Transverse colon (tissue), 4 donors: Measurements from ENCODE around the gene SPATA13.

Experiments used
- EP300 ChIP-seq: sonication (generic); formaldehyde crosslinking; IDR thresholded peaks from one replicate; pipeline ENCODE4 v1.6.1; 2017; ENCODE audit warnings: antibody characterized with exemption, low read depth
- POLR2A ChIP-seq: fragments of 450-650 bp; IDR thresholded peaks from one replicate; pipeline ENCODE4 v1.6.1; 2016; ENCODE audit warnings: antibody characterized with exemption, mild to moderate bottlenecking, moderate library complexity
- POLR2AphosphoS5 ChIP-seq, 3 donors: sonication (generic); formaldehyde crosslinking; IDR thresholded peaks; one replicate each; pipeline ENCODE4 v1.6.1; 2016; ENCODE audit warnings: antibody characterized with exemption in 3 of 3
- TF ChIP-seq, protein P1 (sequence below), 5 experiments: fragments of 200-600 bp in 3 of 5; fragments of 450-650 bp in 2 of 5; sonication (generic) in 3 of 5; IDR thresholded peaks; 1 replicate in 2 of 5; 2 replicates in 3 of 5; pipeline ENCODE4 v1.5.1; 2016 to 2017; ENCODE audit warnings: antibody characterized with exemption in 5 of 5, inconsistent platforms in 3 of 5, mild to moderate bottlenecking in 2 of 5, moderate library complexity in 1 of 5

GRCh38 chr13:24145674-24146073, 14.8 kb upstream of the SPATA13 start:
- TF ChIP-seq, protein P1, sequence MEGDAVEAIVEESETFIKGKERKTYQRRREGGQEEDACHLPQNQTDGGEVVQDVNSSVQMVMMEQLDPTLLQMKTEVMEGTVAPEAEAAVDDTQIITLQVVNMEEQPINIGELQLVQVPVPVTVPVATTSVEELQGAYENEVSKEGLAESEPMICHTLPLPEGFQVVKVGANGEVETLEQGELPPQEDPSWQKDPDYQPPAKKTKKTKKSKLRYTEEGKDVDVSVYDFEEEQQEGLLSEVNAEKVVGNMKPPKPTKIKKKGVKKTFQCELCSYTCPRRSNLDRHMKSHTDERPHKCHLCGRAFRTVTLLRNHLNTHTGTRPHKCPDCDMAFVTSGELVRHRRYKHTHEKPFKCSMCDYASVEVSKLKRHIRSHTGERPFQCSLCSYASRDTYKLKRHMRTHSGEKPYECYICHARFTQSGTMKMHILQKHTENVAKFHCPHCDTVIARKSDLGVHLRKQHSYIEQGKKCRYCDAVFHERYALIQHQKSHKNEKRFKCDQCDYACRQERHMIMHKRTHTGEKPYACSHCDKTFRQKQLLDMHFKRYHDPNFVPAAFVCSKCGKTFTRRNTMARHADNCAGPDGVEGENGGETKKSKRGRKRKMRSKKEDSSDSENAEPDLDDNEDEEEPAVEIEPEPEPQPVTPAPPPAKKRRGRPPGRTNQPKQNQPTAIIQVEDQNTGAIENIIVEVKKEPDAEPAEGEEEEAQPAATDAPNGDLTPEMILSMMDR (IDR thresholded peaks at IDR 0.05): no peak
- no peak for TF ChIP-seq POLR2AphosphoS5 (IDR thresholded peaks at IDR 0.05)
- no peak for TF ChIP-seq POLR2A
- TF ChIP-seq EP300: no peak
